Gastrocnemius medialis (tissue), 4 donors: ENCODE data around the gene ARSH.

Source experiments
- POLR2A ChIP-seq, 2 donors: fragments of 450-650 bp; IDR thresholded peaks; one replicate each; pipeline ENCODE4 v1.6.1; 2017; ENCODE audit warnings: antibody characterized with exemption in 2 of 2, mild to moderate bottlenecking in 2 of 2, moderate library complexity in 2 of 2
- TF ChIP-seq, protein P1 (sequence below), 5 experiments: fragments of 450-650 bp in 3 of 5; fragments of 200-600 bp in 2 of 5; sonication (generic) in 2 of 5; IDR thresholded peaks in 4 of 5; conservative IDR thresholded peaks in 1 of 5; 1 replicate in 4 of 5; 2 replicates in 1 of 5; pipeline ENCODE4 v1.5.1; 2016 to 2019; ENCODE audit warnings: antibody characterized with exemption in 5 of 5, mild to moderate bottlenecking in 3 of 5, moderate library complexity in 3 of 5

DNA sequence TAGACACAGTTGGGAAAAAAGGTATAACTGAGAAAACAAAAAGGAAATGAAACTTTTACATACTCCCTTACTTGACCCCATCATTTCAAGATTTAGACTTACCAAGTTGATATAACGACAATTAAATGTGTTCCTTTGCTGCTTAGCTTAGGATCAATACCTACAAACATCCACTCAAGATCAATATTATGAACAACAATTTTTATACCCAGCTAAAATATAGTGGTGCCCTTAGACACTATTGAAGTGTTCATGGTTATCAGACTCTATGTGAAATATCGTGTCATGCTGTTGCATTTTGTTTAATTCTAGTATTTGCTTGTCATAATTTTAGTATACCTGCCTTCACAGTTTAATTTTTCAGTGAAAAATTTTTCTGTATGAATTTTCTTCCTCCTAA, 4.2 kb downstream of the ARSH start:
- TF ChIP-seq, protein P1, sequence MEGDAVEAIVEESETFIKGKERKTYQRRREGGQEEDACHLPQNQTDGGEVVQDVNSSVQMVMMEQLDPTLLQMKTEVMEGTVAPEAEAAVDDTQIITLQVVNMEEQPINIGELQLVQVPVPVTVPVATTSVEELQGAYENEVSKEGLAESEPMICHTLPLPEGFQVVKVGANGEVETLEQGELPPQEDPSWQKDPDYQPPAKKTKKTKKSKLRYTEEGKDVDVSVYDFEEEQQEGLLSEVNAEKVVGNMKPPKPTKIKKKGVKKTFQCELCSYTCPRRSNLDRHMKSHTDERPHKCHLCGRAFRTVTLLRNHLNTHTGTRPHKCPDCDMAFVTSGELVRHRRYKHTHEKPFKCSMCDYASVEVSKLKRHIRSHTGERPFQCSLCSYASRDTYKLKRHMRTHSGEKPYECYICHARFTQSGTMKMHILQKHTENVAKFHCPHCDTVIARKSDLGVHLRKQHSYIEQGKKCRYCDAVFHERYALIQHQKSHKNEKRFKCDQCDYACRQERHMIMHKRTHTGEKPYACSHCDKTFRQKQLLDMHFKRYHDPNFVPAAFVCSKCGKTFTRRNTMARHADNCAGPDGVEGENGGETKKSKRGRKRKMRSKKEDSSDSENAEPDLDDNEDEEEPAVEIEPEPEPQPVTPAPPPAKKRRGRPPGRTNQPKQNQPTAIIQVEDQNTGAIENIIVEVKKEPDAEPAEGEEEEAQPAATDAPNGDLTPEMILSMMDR (IDR thresholded peaks at IDR 0.05 in 4 of 5, conservative IDR thresholded peaks at IDR 0.05 in 1 of 5), result no peak
- no peak for TF ChIP-seq POLR2A (IDR thresholded peaks at IDR 0.05)
